Cardiac fibroblast (primary cell): ENCODE measurements around the gene CHN1.

ENCODE experiments used
- DNase-seq, 2 donors: peaks; one replicate each; pipeline versions ENCODE4 v3.0.0 to v3.0.0-alpha.2; 2010; ENCODE audit warnings: low read depth in 2 of 2
- H3K4me3 ChIP-seq, 2 donors: replicated peaks in 1 of 2; 1 replicate in 1 of 2; 2 replicates in 1 of 2; pipeline ENCODE4 v1.5.1; 2011; ENCODE audit warnings: low read depth in 2 of 2, low read length in 2 of 2, mild to moderate bottlenecking in 2 of 2, moderate library complexity in 1 of 2
- CTCF ChIP-seq: IDR thresholded peaks from one replicate; pipeline ENCODE4 v1.5.1; 2011; ENCODE audit warnings: low read depth, mild to moderate bottlenecking, low read length, inconsistent platforms

Gene CHN1

GRCh38 chr2:175002547-175003274 is 2.5 kb downstream of the CHN1 start:
- DNase-seq, result no peak
- no peak for TF ChIP-seq CTCF
- no peak overlapping the region for H3K4me3 ChIP-seq

- no peak for DNase-seq
- no peak for TF ChIP-seq CTCF
- H3K4me3 ChIP-seq, result no peak overlapping the region
Measured at GRCh38 chr2:175001566-175001965, 3.6 kb downstream of the CHN1 start.

- no peak for TF ChIP-seq CTCF
- no peak for DNase-seq
Measured at GRCh38 chr2:174997110-174997509, 8.1 kb downstream of the CHN1 start.

GRCh38 chr2:174996622-174997021 is 8.6 kb downstream of the CHN1 start:
- no peak overlapping the region for H3K4me3 ChIP-seq
- no peak for DNase-seq
- TF ChIP-seq CTCF, result no peak

More at GRCh38 chr2:174997110-174997509, 8.1 kb downstream of the CHN1 start:
- H3K4me3 ChIP-seq, result no peak overlapping the region

GRCh38 chr2:174994381-174994780 is 10.8 kb downstream of the CHN1 start:
- TF ChIP-seq CTCF, result no peak
- no peak overlapping the region for H3K4me3 ChIP-seq

GRCh38 chr2:174992886-174993285 is 12.3 kb downstream of the CHN1 start:
- H3K4me3 ChIP-seq, result no peak overlapping the region
- no peak for DNase-seq
- TF ChIP-seq CTCF, result no peak

More at GRCh38 chr2:174994381-174994780, 10.8 kb downstream of the CHN1 start:
- DNase-seq, result no peak

- TF ChIP-seq CTCF, result peak; percentile 51
- H3K4me3 ChIP-seq, result no peak overlapping the region
- DNase-seq, result peak; percentile 59 to 60
Measured at GRCh38 chr2:174985614-174986013, 19.6 kb downstream of the CHN1 start.
